ENCODE data around the gene NCAPH2.

NCAPH2 gene

GRCh38 chr22:50547263-50547985, 39.4 kb downstream of the NCAPH2 start:
- no peak for DNase-seq (ENCODE audit: extremely low spot score)
- POLR2A ChIA-PET, result interaction anchor here (1.0 to 1.1 kb wide), 2 partner anchors 22 to 39 kb away, joined by 4 to 6 read pairs; partner anchors contain the start of genes LMF2, NCAPH2 and SCO2
- TF ChIP-seq SP1 (IDR thresholded peaks at IDR 0.05) (no peak), NFRKB (IDR thresholded peaks at IDR 0.05) (no peak), HDGF (IDR thresholded peaks at IDR 0.05; ENCODE audit: borderline replicate concordance) (no peak), FOXM1 (IDR thresholded peaks at IDR 0.05; ENCODE audit: borderline replicate concordance) (no peak), BHLHE40 (IDR thresholded peaks at IDR 0.05; ENCODE audit: borderline replicate concordance) (no peak), TARDBP (IDR thresholded peaks at IDR 0.05) (no peak), ELF4 (IDR thresholded peaks at IDR 0.05) (no peak), CTBP1 (IDR thresholded peaks at IDR 0.05; ENCODE audit: borderline replicate concordance) (no peak), L3MBTL2 (conservative IDR thresholded peaks at IDR 0.05) (no peak), PKNOX1 (IDR thresholded peaks at IDR 0.05) (no peak), ZNF384 (IDR thresholded peaks at IDR 0.05) (no peak), FOXA1 (IDR thresholded peaks at IDR 0.05) (no peak), LEF1 (IDR thresholded peaks at IDR 0.05; ENCODE audit: borderline replicate concordance) (no peak), ARNT (IDR thresholded peaks at IDR 0.05) (no peak), FOXK2 (IDR thresholded peaks at IDR 0.05) (no peak)
- CTCF ChIA-PET, result interaction anchor here (0.6 to 1.6 kb wide), 3 partner anchors 13 to 22 kb away, joined by 3 to 4 read pairs (median 3); partner anchors contain the start of genes SCO2 and SYCE3

- TF ChIP-seq PKNOX1 (IDR thresholded peaks at IDR 0.05) (no peak), ZNF384 (IDR thresholded peaks at IDR 0.05) (no peak), FOXM1 (IDR thresholded peaks at IDR 0.05; ENCODE audit: borderline replicate concordance) (no peak)
- CTCF ChIA-PET, result interaction anchor here (1.6 kb wide), 1 partner anchor 23 kb away, joined by 4 read pairs; the partner anchor contains the start of gene SCO2
- no peak for DNase-seq (ENCODE audit: extremely low spot score)
- POLR2A ChIA-PET, result interaction anchor here (1.1 kb wide), 1 partner anchor 23 kb away, joined by 4 read pairs; the partner anchor contains the start of gene SCO2
These were observed 40.3 kb downstream of the NCAPH2 start for GRCh38 chr22:50548040-50548920.

- ChIA-PET CTCF (interaction anchor here (1.5 kb wide), 1 partner anchor 14 kb away, joined by 12 read pairs; the partner anchor contains the start of gene SYCE3), POLR2A (no interaction called here)
- no peak for DNase-seq (ENCODE audit: extremely low spot score)
- TF ChIP-seq LEF1 (IDR thresholded peaks at IDR 0.05; ENCODE audit: borderline replicate concordance) (no peak), TARDBP (IDR thresholded peaks at IDR 0.05) (no peak), ARNT (IDR thresholded peaks at IDR 0.05) (no peak), FOXK2 (IDR thresholded peaks at IDR 0.05) (no peak), PKNOX1 (IDR thresholded peaks at IDR 0.05) (no peak), NFRKB (IDR thresholded peaks at IDR 0.05) (no peak), ELF4 (IDR thresholded peaks at IDR 0.05) (no peak), FOXA1 (IDR thresholded peaks at IDR 0.05) (no peak), ZNF384 (IDR thresholded peaks at IDR 0.05) (no peak), SP1 (IDR thresholded peaks at IDR 0.05) (no peak), CTBP1 (IDR thresholded peaks at IDR 0.05; ENCODE audit: borderline replicate concordance) (no peak), BHLHE40 (IDR thresholded peaks at IDR 0.05; ENCODE audit: borderline replicate concordance) (no peak), FOXM1 (IDR thresholded peaks at IDR 0.05; ENCODE audit: borderline replicate concordance) (no peak), SUZ12 (IDR thresholded peaks at IDR 0.05) (no peak), HDGF (IDR thresholded peaks at IDR 0.05; ENCODE audit: borderline replicate concordance) (no peak), L3MBTL2 (conservative IDR thresholded peaks at IDR 0.05) (no peak)
These were observed 41.1 kb downstream of the NCAPH2 start for GRCh38 chr22:50548921-50549790.

GRCh38 chr22:50550395-50550794, 42.4 kb downstream of the NCAPH2 start:
- ChIA-PET POLR2A (interaction anchor here (1.6 kb wide), 1 partner anchor 25 kb away, joined by 9 read pairs; the partner anchor contains the start of gene SCO2), CTCF (interaction anchor here (1.5 kb wide), 1 partner anchor 13 kb away, joined by 12 read pairs; the partner anchor contains the start of gene SYCE3)
- DNase-seq (ENCODE audit: extremely low spot score), result no peak
- TF ChIP-seq SP1 (IDR thresholded peaks at IDR 0.05) (no peak), FOXM1 (IDR thresholded peaks at IDR 0.05; ENCODE audit: borderline replicate concordance) (no peak), CTBP1 (IDR thresholded peaks at IDR 0.05; ENCODE audit: borderline replicate concordance) (no peak), TARDBP (IDR thresholded peaks at IDR 0.05) (no peak), LEF1 (IDR thresholded peaks at IDR 0.05; ENCODE audit: borderline replicate concordance) (no peak), PKNOX1 (IDR thresholded peaks at IDR 0.05) (no peak), FOXA1 (IDR thresholded peaks at IDR 0.05) (no peak), BHLHE40 (IDR thresholded peaks at IDR 0.05; ENCODE audit: borderline replicate concordance) (no peak), NFRKB (IDR thresholded peaks at IDR 0.05) (no peak)
